CD4-positive, CD25-positive, alpha-beta regulatory T cell (primary cell): ENCODE measurements around the gene UBE2L6. TPM values are rescaled to one million over a fixed set of nuclear protein-coding genes. Genes with fewer than 3 reads are reported as not detected.
A peak's percentile ranks its signal among the peaks of the same experiment; 100 is the strongest.

Experiments
- ATAC-seq, 2 donors: fragments of 150-1000 bp; cut with Tn5 transposase; one replicate each; pipeline ENCODE4 v1.10.0; 2021; ENCODE audit warnings: low read depth in 2 of 2, moderate number of reproducible peaks in 2 of 2, moderate library complexity in 1 of 2
- DNase-seq, 3 donors: peaks; one replicate each; pipeline versions ENCODE4 v3.0.0 to v3.0.0-alpha.2; 2012 to 2022; ENCODE audit warnings: mixed read lengths in 1 of 3
- H3K27ac ChIP-seq: one replicate; pipeline ENCODE4 v1.7.0; 2013; ENCODE audit warnings: mild to moderate bottlenecking, low read length; ENCODE audit not compliant: insufficient read depth, poor library complexity, severe bottlenecking
- H3K27me3 ChIP-seq: one replicate; pipeline ENCODE4 v1.7.0; 2013; ENCODE audit warnings: low read length; ENCODE audit not compliant: control insufficient read depth, insufficient read depth
- H3K36me3 ChIP-seq: one replicate; pipeline ENCODE4 v1.7.0; 2013; ENCODE audit warnings: mild to moderate bottlenecking, low read length, moderate library complexity; ENCODE audit not compliant: control insufficient read depth, insufficient read depth
- H3K4me1 ChIP-seq: 2 replicates; pipeline ENCODE4 v1.7.0; 2013; ENCODE audit warnings: mild to moderate bottlenecking, low read length; ENCODE audit not compliant: insufficient read depth, control insufficient read depth, poor library complexity, severe bottlenecking
- H3K4me3 ChIP-seq: one replicate; pipeline ENCODE4 v1.7.0; 2013; ENCODE audit warnings: low read depth, mild to moderate bottlenecking, low read length, moderate library complexity
- H3K9me3 ChIP-seq, 2 experiments: 1 replicate in 1 of 2; 2 replicates in 1 of 2; pipeline ENCODE4 v1.7.0; 2013; ENCODE audit warnings: low read length in 2 of 2, mild to moderate bottlenecking in 1 of 2, moderate library complexity in 1 of 2; ENCODE audit not compliant: control insufficient read depth in 2 of 2
- H3K27ac Mint-ChIP-seq, 3 donors: one replicate each; pipeline ENCODE4 v1.8.0; 2020 to 2022; ENCODE audit warnings: mild to moderate bottlenecking in 3 of 3, mixed read lengths in 3 of 3, moderate library complexity in 2 of 3
- H3K27me3 Mint-ChIP-seq: one replicate; pipeline ENCODE4 v1.8.0; 2022; ENCODE audit warnings: mild to moderate bottlenecking, mixed read lengths
- H3K36me3 Mint-ChIP-seq: one replicate; pipeline ENCODE4 v1.8.0; 2020; ENCODE audit warnings: mixed read lengths
- H3K4me1 Mint-ChIP-seq, 4 donors: one replicate each; pipeline ENCODE4 v1.8.0; 2020 to 2022; ENCODE audit warnings: mixed read lengths in 4 of 4, mild to moderate bottlenecking in 1 of 4
- H3K4me3 Mint-ChIP-seq, 4 donors: one replicate each; pipeline ENCODE4 v1.8.0; 2020 to 2022; ENCODE audit warnings: mild to moderate bottlenecking in 4 of 4, mixed read lengths in 4 of 4, moderate library complexity in 3 of 4
- H3K9me3 Mint-ChIP-seq, 7 donors: one replicate each; pipeline ENCODE4 v1.8.0; 2020 to 2022; ENCODE audit warnings: mixed read lengths in 7 of 7, mild to moderate bottlenecking in 3 of 7, moderate library complexity in 2 of 7
- polyA plus RNA-seq, 4 donors: library from polyadenylated mRNA; unstranded; fragments of 300-500 nt; fragmentation: Illumina TruSeq; gene quantifications; one replicate each; pipeline ENCODE4 v1.2.3, GENCODE V29; 2021
- total RNA-seq: library from RNA; stranded (reverse); gene quantifications from one replicate; pipeline ENCODE4 v1.2.3, GENCODE V29; 2022

Gene UBE2L6
- total RNA-seq: 103 TPM
- 100 to 1,000 TPM; 277 to 406 (median 320) TPM for polyA plus RNA-seq

DNA sequence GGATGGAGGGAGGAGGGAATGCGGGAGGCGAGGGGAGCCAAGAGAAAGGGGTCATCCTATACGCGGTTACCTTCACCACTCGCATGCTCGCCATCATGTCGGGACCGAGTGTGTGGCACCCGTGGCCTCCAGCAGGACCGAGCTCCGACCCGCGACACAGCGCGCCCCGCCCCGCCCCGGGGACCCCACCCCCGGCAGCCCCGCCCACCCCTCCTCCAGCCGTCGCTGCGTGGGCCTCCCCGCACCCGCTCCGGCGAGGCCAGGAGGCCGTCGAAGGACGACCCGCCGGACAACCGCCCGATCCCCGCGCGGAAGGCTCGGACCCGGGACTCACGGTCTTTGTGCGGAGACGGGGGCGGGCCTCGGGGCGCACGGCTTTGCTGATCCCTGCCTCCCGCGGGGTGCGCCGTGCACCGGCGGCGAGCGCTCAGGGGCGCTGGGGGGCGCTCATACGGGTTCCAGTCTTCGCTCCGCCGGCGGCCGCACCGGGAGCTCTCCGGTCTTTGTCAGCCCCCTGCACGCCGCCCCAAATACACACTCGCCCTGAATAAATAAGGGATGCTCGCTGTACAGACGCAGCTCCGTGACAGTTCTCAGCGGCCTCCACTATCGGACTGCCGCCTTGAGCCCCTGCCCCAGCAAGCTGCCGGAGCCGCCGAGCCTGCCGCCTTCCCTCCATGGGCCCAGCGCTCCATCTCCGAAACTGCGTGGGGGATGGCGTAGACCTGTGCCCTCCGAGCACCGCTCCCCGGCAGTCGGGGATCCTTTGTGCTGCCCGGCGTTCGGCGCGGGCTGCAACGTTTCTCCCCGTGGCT, at the start of gene UBE2L6:
Gene UBE2L6, minus strand, starts transcription at position 158 of the 815 bp plus-strand sequence. Its CDS starts 61 bp downstream, at position 97.
- Histone ChIP-seq H3K9me3 (no peaks in the 10 kb centered on the region), H3K4me3 (peak within 1 kb of the TSS; percentile 98), H3K27me3 (no peaks in the 10 kb centered on the region), H3K36me3 (no peaks in the 10 kb centered on the region), H3K27ac (peak within 1 kb of the TSS; percentile 86), H3K4me1 (peaks cover 36% of the 10 kb centered on the region)
- peaks cover 0 to 1% (median 0%) of the 10 kb centered on the region in 7 donors for H3K9me3 Mint-ChIP-seq
- peaks cover 7% of the 10 kb centered on the region for H3K36me3 Mint-ChIP-seq
- peaks cover 10 to 55% (median 38%) of the 10 kb centered on the region in 4 donors for H3K4me1 Mint-ChIP-seq
- peak; percentile 60 to 69 (median 68) for DNase-seq
- H3K27me3 Mint-ChIP-seq: no peaks in the 10 kb centered on the region
- peak within 1 kb of the TSS; percentile 98 to 100 (median 98) for H3K4me3 Mint-ChIP-seq
- H3K27ac Mint-ChIP-seq: peak within 1 kb of the TSS; percentile 97 to 99 (median 99)
- ATAC-seq: peak; percentile 76 to 77

DNA sequence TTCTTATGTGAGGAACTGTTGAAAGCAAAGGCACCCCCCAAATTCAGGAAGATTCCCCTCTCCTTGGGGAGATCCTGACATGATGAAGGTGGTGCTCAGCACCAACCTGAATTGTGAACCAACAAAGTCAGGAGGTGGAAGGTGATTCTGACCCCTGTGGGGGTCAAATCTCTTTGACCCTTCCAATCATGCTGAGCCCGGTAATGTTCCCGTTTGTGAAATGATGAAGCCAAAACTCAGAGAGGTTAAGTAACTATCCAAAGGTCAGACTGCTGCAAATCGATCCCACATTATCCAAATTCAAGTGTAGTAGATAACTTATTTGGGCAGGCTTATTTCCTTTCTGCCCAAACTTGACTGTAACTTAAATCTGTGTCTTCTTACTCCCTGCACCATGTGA, 49.1 kb upstream of the UBE2L6 start:
- Mint-ChIP-seq H3K36me3 (no peaks in the 10 kb centered on the region), H3K9me3 (peaks cover 0 to 7% (median under 1%) of the 10 kb centered on the region in 7 donors), H3K27ac (peak overlapping the region in 2 of 3 donors; percentile 14 to 32), H3K27me3 (peaks cover 8% of the 10 kb centered on the region), H3K4me1 (no peaks in the 10 kb centered on the region), H3K4me3 (no peak overlapping the region)
- no peak overlapping the region for H3K27ac ChIP-seq
- H3K36me3 ChIP-seq: no peaks in the 10 kb centered on the region
- DNase-seq (no peak), ATAC-seq (no peak)
- H3K4me1 ChIP-seq: no peaks in the 10 kb centered on the region
- H3K9me3 ChIP-seq: peaks cover 14% of the 10 kb centered on the region in 2 experiments
- H3K4me3 ChIP-seq: no peak overlapping the region
- peaks cover 12% of the 10 kb centered on the region for H3K27me3 ChIP-seq

DNA sequence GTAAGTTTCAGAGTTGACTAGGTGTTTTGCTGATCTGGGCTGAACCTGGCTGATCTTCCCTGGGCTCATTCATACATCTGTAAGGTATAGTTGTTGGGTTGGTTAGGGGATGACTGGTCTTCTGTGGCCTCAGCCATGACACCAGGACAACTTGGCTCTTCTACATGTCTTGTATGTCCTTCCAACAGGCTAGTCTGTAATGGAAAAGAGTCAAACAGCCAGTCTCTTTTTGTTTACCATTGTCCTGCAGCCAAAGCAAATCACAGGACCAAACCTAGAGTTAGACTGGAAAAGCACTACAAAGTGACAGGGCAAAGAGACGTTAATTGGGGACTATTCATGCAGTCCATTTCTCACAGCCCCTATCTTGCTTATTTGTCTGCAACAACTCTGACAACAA, 47.8 kb upstream of the UBE2L6 start:
- H3K36me3 ChIP-seq: no peaks in the 10 kb centered on the region
- H3K9me3 Mint-ChIP-seq: peaks cover 0 to 7% (median 0%) of the 10 kb centered on the region in 7 donors
- no peak overlapping the region for H3K4me3 Mint-ChIP-seq
- H3K4me1 Mint-ChIP-seq: no peaks in the 10 kb centered on the region
- ATAC-seq (no peak), DNase-seq (no peak)
- H3K27me3 Mint-ChIP-seq: peaks cover 13% of the 10 kb centered on the region
- no peaks in the 10 kb centered on the region for H3K36me3 Mint-ChIP-seq
- H3K9me3 ChIP-seq: peaks cover 12% of the 10 kb centered on the region in 2 experiments
- H3K27me3 ChIP-seq: peaks cover 10% of the 10 kb centered on the region
- H3K27ac ChIP-seq: no peak overlapping the region
- no peak overlapping the region for H3K4me3 ChIP-seq
- H3K27ac Mint-ChIP-seq: no peak overlapping the region
- H3K4me1 ChIP-seq: no peaks in the 10 kb centered on the region

DNA sequence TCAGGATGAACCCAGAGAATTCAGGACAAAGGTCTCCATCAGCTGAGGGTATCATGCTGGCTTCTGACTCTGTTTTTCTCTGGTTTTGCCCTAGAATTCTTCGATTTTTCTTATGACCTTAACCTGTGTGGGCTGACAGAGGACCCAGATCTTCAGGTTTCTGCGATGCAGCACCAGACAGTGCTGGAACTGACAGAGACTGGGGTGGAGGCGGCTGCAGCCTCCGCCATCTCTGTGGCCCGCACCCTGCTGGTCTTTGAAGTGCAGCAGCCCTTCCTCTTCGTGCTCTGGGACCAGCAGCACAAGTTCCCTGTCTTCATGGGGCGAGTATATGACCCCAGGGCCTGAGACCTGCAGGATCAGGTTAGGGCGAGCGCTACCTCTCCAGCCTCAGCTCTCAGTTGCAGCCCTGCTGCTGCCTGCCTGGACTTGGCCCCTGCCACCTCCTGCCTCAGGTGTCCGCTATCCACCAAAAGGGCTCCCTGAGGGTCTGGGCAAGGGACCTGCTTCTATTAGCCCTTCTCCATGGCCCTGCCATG, 46.8 kb upstream of the UBE2L6 start:
- Mint-ChIP-seq H3K27me3 (peaks cover 13% of the 10 kb centered on the region), H3K4me1 (no peaks in the 10 kb centered on the region)

DNA sequence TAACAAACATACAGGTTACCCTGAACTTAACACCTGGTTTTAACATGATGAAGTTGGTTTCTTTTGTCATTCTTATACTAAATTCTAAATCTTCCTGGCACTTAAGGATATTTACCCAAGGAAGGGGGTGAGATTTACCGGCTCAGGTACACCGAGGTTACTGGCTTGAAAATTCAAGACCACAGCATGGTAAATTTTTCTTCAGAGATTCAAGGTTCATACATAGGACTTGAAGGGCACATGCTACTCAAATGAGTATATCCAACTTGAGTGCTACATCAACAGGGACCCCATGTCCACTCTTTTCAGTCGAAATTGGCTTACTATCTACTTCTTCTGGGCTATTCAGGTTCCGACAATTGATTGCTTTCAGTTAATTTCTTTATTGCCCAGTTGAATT, 42.7 kb upstream of the UBE2L6 start:
- Histone ChIP-seq H3K27me3 (peaks cover 4% of the 10 kb centered on the region), H3K36me3 (no peaks in the 10 kb centered on the region), H3K9me3 (no peaks in the 10 kb centered on the region), H3K4me1 (no peaks in the 10 kb centered on the region), H3K27ac (no peak overlapping the region), H3K4me3 (no peak overlapping the region)
- Mint-ChIP-seq H3K27me3 (peaks cover 14% of the 10 kb centered on the region), H3K4me3 (no peak overlapping the region), H3K9me3 (peaks cover 0 to 1% (median 0%) of the 10 kb centered on the region in 7 donors), H3K27ac (no peak overlapping the region), H3K4me1 (no peaks in the 10 kb centered on the region), H3K36me3 (no peaks in the 10 kb centered on the region)
- ATAC-seq (no peak), DNase-seq (no peak)

More for the DNA sequence above, 46.8 kb upstream of the UBE2L6 start:
- ATAC-seq: no peak
- DNase-seq: no peak
- Mint-ChIP-seq H3K27ac (no peak overlapping the region), H3K9me3 (peaks cover 0 to 4% (median 0%) of the 10 kb centered on the region in 7 donors), H3K4me3 (no peak overlapping the region), H3K36me3 (no peaks in the 10 kb centered on the region)
- Histone ChIP-seq H3K27ac (no peak overlapping the region), H3K4me1 (no peaks in the 10 kb centered on the region), H3K9me3 (peaks cover 2% of the 10 kb centered on the region in 2 experiments), H3K27me3 (peaks cover 3% of the 10 kb centered on the region), H3K36me3 (no peaks in the 10 kb centered on the region), H3K4me3 (no peak overlapping the region)

DNA sequence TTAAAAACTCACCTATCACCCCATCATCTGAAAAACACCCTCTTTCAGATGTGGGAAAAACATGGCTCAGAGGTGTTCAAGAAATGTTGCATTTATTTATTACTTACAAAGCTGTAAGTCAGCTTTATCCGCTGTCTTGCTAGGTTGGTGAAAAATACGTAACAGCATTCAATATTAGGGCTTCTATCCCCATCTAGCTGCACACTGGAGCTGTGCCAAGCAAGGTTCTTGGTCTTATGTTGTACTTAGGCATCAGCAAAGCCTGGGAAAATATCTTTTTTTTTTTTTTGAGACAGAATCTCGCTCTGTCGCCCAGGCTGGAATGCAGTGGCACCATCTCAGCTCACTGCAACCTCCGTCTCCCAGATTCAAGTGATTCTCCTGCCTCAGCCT, 37.6 kb upstream of the UBE2L6 start:
- peaks cover 15% of the 10 kb centered on the region for H3K27me3 Mint-ChIP-seq
- Histone ChIP-seq H3K9me3 (no peaks in the 10 kb centered on the region), H3K27me3 (peaks cover 3% of the 10 kb centered on the region), H3K27ac (no peak overlapping the region), H3K4me1 (no peaks in the 10 kb centered on the region), H3K36me3 (no peaks in the 10 kb centered on the region), H3K4me3 (no peak overlapping the region)
- peaks cover 0 to 6% (median 0%) of the 10 kb centered on the region in 4 donors for H3K4me1 Mint-ChIP-seq
- H3K27ac Mint-ChIP-seq: no peak overlapping the region
- DNase-seq: peak in 1 of 3 donors; percentile 7
- no peak overlapping the region for H3K4me3 Mint-ChIP-seq
- ATAC-seq: no peak
- no peaks in the 10 kb centered on the region for H3K36me3 Mint-ChIP-seq
- H3K9me3 Mint-ChIP-seq: peaks cover 0 to 4% (median 0%) of the 10 kb centered on the region in 7 donors

DNA sequence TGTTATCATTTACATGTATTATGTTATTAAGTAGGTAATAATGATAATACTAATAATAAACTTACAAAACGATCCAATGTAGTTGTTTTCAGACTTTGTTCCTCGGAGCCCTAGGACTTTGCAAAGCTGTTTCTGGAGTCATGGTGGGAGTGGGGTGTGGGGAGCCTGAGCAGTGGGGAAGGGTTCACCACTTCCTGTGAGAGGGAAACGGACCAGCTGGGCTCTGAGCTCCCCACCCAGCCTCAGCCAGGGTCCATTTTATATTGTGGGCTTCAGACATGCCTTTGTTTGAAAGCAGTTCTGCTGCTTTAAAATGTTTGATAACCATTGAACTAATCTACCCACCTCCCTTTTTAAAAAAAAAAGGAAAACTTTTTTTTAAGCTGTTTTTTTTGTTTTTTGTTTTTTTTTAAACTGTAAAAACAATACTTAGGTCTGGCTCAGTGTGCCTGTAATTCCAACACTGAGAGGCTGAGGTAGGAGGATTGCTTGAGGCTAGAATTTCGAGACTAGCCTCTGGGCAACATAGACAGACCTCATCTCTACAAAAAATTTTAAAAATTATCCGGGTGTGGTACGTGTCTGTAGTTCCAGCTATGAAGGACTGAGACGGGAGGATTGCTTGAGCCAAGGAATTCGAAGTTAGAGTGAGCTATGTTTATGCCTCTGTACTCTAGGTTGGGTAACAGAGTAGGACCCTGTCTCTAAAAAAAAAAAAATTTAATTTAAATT, 37.0 kb upstream of the UBE2L6 start:
- H3K4me3 ChIP-seq: no peak overlapping the region
- peaks cover 0 to 4% (median 0%) of the 10 kb centered on the region in 7 donors for H3K9me3 Mint-ChIP-seq
- H3K4me1 Mint-ChIP-seq: peaks cover 0 to 6% (median 0%) of the 10 kb centered on the region in 4 donors
- H3K27ac Mint-ChIP-seq: no peak overlapping the region
- H3K27me3 Mint-ChIP-seq: peaks cover 19% of the 10 kb centered on the region
- ATAC-seq (no peak), DNase-seq (peak in 1 of 3 donors; percentile 8)
- no peak overlapping the region for H3K4me3 Mint-ChIP-seq
- H3K4me1 ChIP-seq: no peaks in the 10 kb centered on the region
- no peak overlapping the region for H3K27ac ChIP-seq
- peaks cover 4% of the 10 kb centered on the region for H3K27me3 ChIP-seq
- H3K36me3 Mint-ChIP-seq: no peaks in the 10 kb centered on the region
- no peaks in the 10 kb centered on the region for H3K36me3 ChIP-seq
- no peaks in the 10 kb centered on the region for H3K9me3 ChIP-seq
